ENCODE results near the gene IL1R1.

DNA sequence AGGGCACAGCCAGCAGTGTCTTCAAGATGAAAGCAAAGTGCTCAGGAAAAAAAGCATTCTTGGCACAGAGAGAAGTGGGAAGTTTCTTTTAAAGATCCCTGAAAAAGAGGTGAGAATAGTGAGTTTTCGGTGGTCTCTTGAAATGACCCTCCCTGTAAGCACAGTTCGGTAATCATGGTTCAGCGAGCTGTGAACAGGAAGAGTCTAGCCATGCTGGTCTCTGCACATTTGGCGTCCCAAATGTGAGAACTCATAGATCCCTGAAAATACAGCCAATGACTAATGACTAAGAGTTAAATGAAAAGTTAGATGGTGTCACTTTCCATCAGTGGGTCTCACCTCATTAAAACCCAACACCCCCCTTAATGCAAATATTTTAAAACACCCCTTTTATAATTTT lies 3.4 kb downstream of the IL1R1 start:
- TF ChIP-seq, protein P1, sequence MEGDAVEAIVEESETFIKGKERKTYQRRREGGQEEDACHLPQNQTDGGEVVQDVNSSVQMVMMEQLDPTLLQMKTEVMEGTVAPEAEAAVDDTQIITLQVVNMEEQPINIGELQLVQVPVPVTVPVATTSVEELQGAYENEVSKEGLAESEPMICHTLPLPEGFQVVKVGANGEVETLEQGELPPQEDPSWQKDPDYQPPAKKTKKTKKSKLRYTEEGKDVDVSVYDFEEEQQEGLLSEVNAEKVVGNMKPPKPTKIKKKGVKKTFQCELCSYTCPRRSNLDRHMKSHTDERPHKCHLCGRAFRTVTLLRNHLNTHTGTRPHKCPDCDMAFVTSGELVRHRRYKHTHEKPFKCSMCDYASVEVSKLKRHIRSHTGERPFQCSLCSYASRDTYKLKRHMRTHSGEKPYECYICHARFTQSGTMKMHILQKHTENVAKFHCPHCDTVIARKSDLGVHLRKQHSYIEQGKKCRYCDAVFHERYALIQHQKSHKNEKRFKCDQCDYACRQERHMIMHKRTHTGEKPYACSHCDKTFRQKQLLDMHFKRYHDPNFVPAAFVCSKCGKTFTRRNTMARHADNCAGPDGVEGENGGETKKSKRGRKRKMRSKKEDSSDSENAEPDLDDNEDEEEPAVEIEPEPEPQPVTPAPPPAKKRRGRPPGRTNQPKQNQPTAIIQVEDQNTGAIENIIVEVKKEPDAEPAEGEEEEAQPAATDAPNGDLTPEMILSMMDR (IDR thresholded peaks at IDR 0.05; ENCODE audit: low read depth, low read length): no peak
- no peak for TF ChIP-seq POLR2A (IDR thresholded peaks at IDR 0.05; ENCODE audit: extremely low read depth, insufficient read length)
- TF ChIP-seq MYC (IDR thresholded peaks at IDR 0.05; ENCODE audit: low read depth, low read length): no peak
